Parathyroid adenoma (tissue), 2 donors: ENCODE results near the gene PRKCH.
A peak's percentile ranks its signal among the peaks of the same experiment; 100 is the strongest.

ENCODE experiments used
- H2AFZ ChIP-seq: fragments of 300-600 bp; sonication (generic); one replicate; pipeline ENCODE4 v1.7.0; 2017; ENCODE audit warnings: antibody characterized with exemption, mild to moderate bottlenecking
- H3K27ac ChIP-seq: fragments of 300-600 bp; sonication (generic); one replicate; pipeline ENCODE4 v1.7.0; 2017
- H3K27me3 ChIP-seq: fragments of 300-600 bp; sonication (generic); one replicate; pipeline ENCODE4 v1.7.0; 2017; ENCODE audit warnings: low read length; ENCODE audit not compliant: control insufficient read depth, insufficient read depth
- H3K36me3 ChIP-seq: fragments of 300-600 bp; sonication (generic); one replicate; pipeline ENCODE4 v1.7.0; 2017; ENCODE audit warnings: low read length; ENCODE audit not compliant: control insufficient read depth, insufficient read depth
- H3K4me1 ChIP-seq: fragments of 300-600 bp; sonication (generic); one replicate; pipeline ENCODE4 v1.7.0; 2017; ENCODE audit warnings: control low read depth
- H3K4me2 ChIP-seq: fragments of 300-600 bp; sonication (generic); one replicate; pipeline ENCODE4 v1.7.0; 2017; ENCODE audit warnings: low read length
- H3K4me3 ChIP-seq: fragments of 300-600 bp; sonication (generic); one replicate; pipeline ENCODE4 v1.7.0; 2017; ENCODE audit warnings: low read depth, low read length
- H3K79me2 ChIP-seq: fragments of 300-600 bp; sonication (generic); one replicate; pipeline ENCODE4 v1.7.0; 2017; ENCODE audit warnings: control low read depth
- H3K9ac ChIP-seq: fragments of 300-600 bp; sonication (generic); one replicate; pipeline ENCODE4 v1.7.0; 2017; ENCODE audit warnings: mild to moderate bottlenecking
- H3K9me3 ChIP-seq: fragments of 300-600 bp; sonication (generic); one replicate; pipeline ENCODE4 v1.7.0; 2017; ENCODE audit warnings: low read length; ENCODE audit not compliant: control insufficient read depth
- CTCF ChIP-seq: fragments of 300-600 bp; sonication (generic); IDR thresholded peaks from one replicate; pipeline ENCODE4 v1.7.0; 2017; ENCODE audit warnings: antibody characterized with exemption, mild to moderate bottlenecking
- donor health status: primary hyperparathyroidism.

Gene PRKCH

GRCh38 chr14:61477712-61478462 lies 156.5 kb downstream of the PRKCH start:
- no peak for TF ChIP-seq CTCF
- no peaks in the 10 kb centered on the region for H3K9me3 ChIP-seq
- H3K36me3 ChIP-seq = no peaks in the 10 kb centered on the region
- H3K4me1 ChIP-seq = peaks cover 4% of the 10 kb centered on the region
- no peak overlapping the region for H3K4me3 ChIP-seq
- H3K27me3 ChIP-seq = no peaks in the 10 kb centered on the region
- H3K9ac ChIP-seq = no peak overlapping the region
- no peak overlapping the region for H2AFZ ChIP-seq
- no peaks in the 10 kb centered on the region for H3K79me2 ChIP-seq
- H3K4me2 ChIP-seq = peak overlapping the region; percentile 32
- H3K27ac ChIP-seq = peak overlapping the region; percentile 84

- H3K4me2 ChIP-seq = no peak overlapping the region
- H3K9ac ChIP-seq = no peak overlapping the region
- H3K79me2 ChIP-seq = no peaks in the 10 kb centered on the region
- H3K9me3 ChIP-seq = no peaks in the 10 kb centered on the region
- no peak for TF ChIP-seq CTCF
- no peak overlapping the region for H3K27ac ChIP-seq
- H3K36me3 ChIP-seq = no peaks in the 10 kb centered on the region
- no peak overlapping the region for H2AFZ ChIP-seq
- H3K27me3 ChIP-seq = no peaks in the 10 kb centered on the region
- H3K4me1 ChIP-seq = peaks cover 4% of the 10 kb centered on the region
- no peak overlapping the region for H3K4me3 ChIP-seq
Observed at GRCh38 chr14:61478971-61479473, 157.6 kb downstream of the PRKCH start.

DNA sequence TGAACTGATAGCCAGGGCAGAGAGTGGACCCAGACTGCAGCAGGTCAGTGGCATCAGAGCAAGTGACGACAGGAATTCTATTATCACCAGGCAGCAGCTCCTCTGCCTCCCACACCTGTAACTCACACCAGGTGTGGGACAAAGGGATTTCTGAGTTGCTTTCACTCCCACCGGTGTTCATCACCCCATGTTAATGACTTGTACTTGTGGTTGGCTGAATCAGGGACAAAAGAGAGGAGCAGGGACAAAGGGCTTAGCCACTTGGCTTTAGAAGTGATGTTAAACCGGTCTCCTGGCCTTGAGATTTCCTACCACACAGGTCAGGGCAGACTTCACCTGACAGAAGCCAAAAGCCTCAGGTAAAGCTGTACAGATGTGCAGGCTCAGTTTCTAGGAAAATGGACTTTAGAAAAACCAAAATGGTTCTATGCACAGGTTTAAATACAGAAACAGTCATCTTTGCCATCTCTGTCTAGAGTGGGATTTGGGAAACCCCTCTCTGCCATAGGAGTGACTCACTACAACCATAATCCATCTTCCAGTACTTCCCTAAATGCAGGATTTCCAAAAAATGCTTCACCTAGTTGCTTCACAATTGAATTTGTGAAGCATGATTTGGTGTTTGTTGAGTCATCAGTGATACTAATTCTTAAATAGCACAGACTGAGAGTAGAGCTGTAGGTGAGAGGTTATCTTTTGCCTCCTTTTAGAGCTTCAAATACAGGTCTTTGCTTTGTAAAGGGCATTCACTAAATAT lies 158.5 kb downstream of the PRKCH start:
- Histone ChIP-seq H3K4me1 (peaks cover 4% of the 10 kb centered on the region), H3K9ac (no peak overlapping the region)

GRCh38 chr14:61480704-61481285 lies 159.4 kb downstream of the PRKCH start:
- H3K79me2 ChIP-seq = no peaks in the 10 kb centered on the region
- peaks cover 4% of the 10 kb centered on the region for H3K4me1 ChIP-seq
- no peak overlapping the region for H3K27ac ChIP-seq
- H3K9ac ChIP-seq = no peak overlapping the region
- no peaks in the 10 kb centered on the region for H3K27me3 ChIP-seq
- H3K9me3 ChIP-seq = no peaks in the 10 kb centered on the region
- no peak for TF ChIP-seq CTCF
- H3K4me2 ChIP-seq = no peak overlapping the region
- no peak overlapping the region for H3K4me3 ChIP-seq
- no peaks in the 10 kb centered on the region for H3K36me3 ChIP-seq
- H2AFZ ChIP-seq = no peak overlapping the region

More for the DNA sequence above, 158.5 kb downstream of the PRKCH start:
- H3K79me2 ChIP-seq = no peaks in the 10 kb centered on the region
- H3K4me3 ChIP-seq = no peak overlapping the region
- H2AFZ ChIP-seq = no peak overlapping the region
- no peak overlapping the region for H3K4me2 ChIP-seq
- H3K27ac ChIP-seq = no peak overlapping the region
- no peaks in the 10 kb centered on the region for H3K27me3 ChIP-seq
- TF ChIP-seq CTCF = no peak
- no peaks in the 10 kb centered on the region for H3K9me3 ChIP-seq
- no peaks in the 10 kb centered on the region for H3K36me3 ChIP-seq
